CD4-positive, alpha-beta T cell (primary cell): ENCODE data around the gene LAMA4. TPM values are rescaled to one million over a fixed set of nuclear protein-coding genes. Genes with fewer than 3 reads are reported as not detected.

ENCODE experiments used
- ATAC-seq: fragments of 200-7000 bp; cut with Tn5 transposase; one replicate; pipeline ENCODE4 v1.10.0; 2022; ENCODE audit warnings: mild to moderate bottlenecking; ENCODE audit not compliant: poor library complexity
- CTCF ChIA-PET: fragments of 350-600 bp; sonication (Branson Sonifier 250); formaldehyde crosslinking; loops from one replicate; lab custom pipeline; 2021; ENCODE audit warnings: antibody characterized with exemption, inconsistent platforms; lab: Charles Lee
- POLR2A ChIA-PET: fragments of 350-600 bp; sonication (Branson Sonifier 250); formaldehyde crosslinking; loops from one replicate; lab custom pipeline; 2021; ENCODE audit warnings: antibody characterized with exemption, inconsistent platforms; lab: Charles Lee
- DNase-seq, 14 experiments: peaks; one replicate each; pipeline ENCODE4 v3.0.0-alpha.2; 2013 to 2020; ENCODE audit warnings: mixed read lengths in 2 of 14
- H3K27ac ChIP-seq, 2 donors: one replicate each; pipeline versions ENCODE4 v1.5.1 to v1.7.0; 2013; ENCODE audit warnings: low read length in 2 of 2, low read depth in 1 of 2, mild to moderate bottlenecking in 1 of 2
- H3K27me3 ChIP-seq, 2 experiments: 1 replicate in 1 of 2; 2 replicates in 1 of 2; pipeline versions ENCODE4 v1.6.1 to v1.7.0; 2013; ENCODE audit warnings: low read length in 2 of 2, control low read depth in 1 of 2, mild to moderate bottlenecking in 1 of 2, moderate library complexity in 1 of 2; ENCODE audit not compliant: insufficient read depth in 2 of 2, control insufficient read depth in 1 of 2
- H3K36me3 ChIP-seq: one replicate; pipeline ENCODE4 v1.6.1; 2013; ENCODE audit warnings: low read length, control low read depth; ENCODE audit not compliant: insufficient read depth
- H3K4me1 ChIP-seq: one replicate; pipeline ENCODE4 v1.6.1; 2013; ENCODE audit warnings: low read length, control low read depth; ENCODE audit not compliant: insufficient read depth
- H3K4me3 ChIP-seq: one replicate; pipeline ENCODE4 v1.5.1; 2013; ENCODE audit warnings: mild to moderate bottlenecking, low read length, moderate library complexity
- H3K9me3 ChIP-seq, 2 experiments: 1 replicate in 1 of 2; 2 replicates in 1 of 2; pipeline versions ENCODE4 v1.6.1 to v1.7.0; 2013; ENCODE audit warnings: low read length in 2 of 2, mild to moderate bottlenecking in 2 of 2, control low read depth in 1 of 2, moderate library complexity in 1 of 2; ENCODE audit not compliant: control insufficient read depth in 1 of 2, insufficient read depth in 1 of 2
- H3K27ac Mint-ChIP-seq: one replicate; pipeline ENCODE4 v1.8.0; 2020; ENCODE audit warnings: mixed read lengths
- H3K27me3 Mint-ChIP-seq: one replicate; pipeline ENCODE4 v1.8.0; 2021; ENCODE audit warnings: mixed read lengths
- H3K36me3 Mint-ChIP-seq: one replicate; pipeline ENCODE4 v1.8.0; 2021; ENCODE audit warnings: low read depth, mixed read lengths
- H3K4me1 Mint-ChIP-seq: one replicate; pipeline ENCODE4 v1.8.0; 2021; ENCODE audit warnings: low read depth, mixed read lengths
- H3K4me3 Mint-ChIP-seq: one replicate; pipeline ENCODE4 v1.8.0; 2020; ENCODE audit warnings: mild to moderate bottlenecking, mixed read lengths
- H3K9me3 Mint-ChIP-seq: one replicate; pipeline ENCODE4 v1.8.0; 2020; ENCODE audit warnings: mixed read lengths
- intact Hi-C, 2 experiments: fragments of 100-400 bp; cut with DNase I in 1 of 2; cut with micrococcal nuclease in 1 of 2; formaldehyde crosslinking; loops; one replicate each; pipeline versions ENCODE4 v1.15.1 to v1.9.0; 2023 to 2025; cut with DNase I, micrococcal nuclease
- total RNA-seq, 174 experiments: library from RNA in 2 of 174; stranded (reverse) in 2 of 174; gene quantifications; one replicate each; pipeline ENCODE4 v1.2.3 and lab custom pipeline; 2021 to 2026
- TF ChIP-seq, protein P1 (sequence below): fragments of 200-600 bp; IDR thresholded peaks from one replicate; pipeline ENCODE4 v1.8.0; 2022; ENCODE audit warnings: antibody characterized with exemption, mild to moderate bottlenecking

LAMA4 gene
- total RNA-seq, 2 experiments from 2014 or later, result not detected

DNA sequence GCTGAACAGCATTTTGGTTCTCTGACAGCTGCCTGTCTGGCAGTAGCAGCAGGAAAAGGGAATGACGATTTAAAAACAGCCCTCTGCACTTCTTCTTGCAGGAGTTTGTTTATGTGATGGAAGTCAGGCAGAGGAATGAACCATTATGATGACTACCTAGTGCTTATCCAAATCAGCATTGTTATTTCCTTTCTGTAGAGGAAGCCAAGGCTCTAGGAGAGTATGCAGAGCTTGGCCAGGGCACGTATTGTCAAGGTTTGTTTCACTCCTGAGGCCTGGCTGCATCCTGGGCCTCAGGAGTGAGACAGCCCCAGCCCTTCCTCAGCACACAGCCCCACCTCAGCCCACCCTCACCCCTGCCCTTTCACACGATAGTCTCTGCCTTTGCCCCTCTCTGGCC lies 98.5 kb downstream of the LAMA4 start:
- Mint-ChIP-seq H3K36me3 (no peaks in the 10 kb centered on the region), H3K9me3 (no peaks in the 10 kb centered on the region), H3K4me3 (no peak overlapping the region), H3K27me3 (peaks cover 1% of the 10 kb centered on the region), H3K4me1 (peaks cover 6% of the 10 kb centered on the region), H3K27ac (no peak overlapping the region)
- no peak overlapping the region for H3K4me3 ChIP-seq
- CTCF ChIA-PET, result no interaction called here
- H3K36me3 ChIP-seq, result no peaks in the 10 kb centered on the region
- no peaks in the 10 kb centered on the region for H3K4me1 ChIP-seq
- H3K27me3 ChIP-seq, result no peaks in the 10 kb centered on the region
- POLR2A ChIA-PET, result no interaction called here
- H3K9me3 ChIP-seq, result no peaks in the 10 kb centered on the region
- no peak for DNase-seq
- ATAC-seq, result no peak
- TF ChIP-seq, protein P1, sequence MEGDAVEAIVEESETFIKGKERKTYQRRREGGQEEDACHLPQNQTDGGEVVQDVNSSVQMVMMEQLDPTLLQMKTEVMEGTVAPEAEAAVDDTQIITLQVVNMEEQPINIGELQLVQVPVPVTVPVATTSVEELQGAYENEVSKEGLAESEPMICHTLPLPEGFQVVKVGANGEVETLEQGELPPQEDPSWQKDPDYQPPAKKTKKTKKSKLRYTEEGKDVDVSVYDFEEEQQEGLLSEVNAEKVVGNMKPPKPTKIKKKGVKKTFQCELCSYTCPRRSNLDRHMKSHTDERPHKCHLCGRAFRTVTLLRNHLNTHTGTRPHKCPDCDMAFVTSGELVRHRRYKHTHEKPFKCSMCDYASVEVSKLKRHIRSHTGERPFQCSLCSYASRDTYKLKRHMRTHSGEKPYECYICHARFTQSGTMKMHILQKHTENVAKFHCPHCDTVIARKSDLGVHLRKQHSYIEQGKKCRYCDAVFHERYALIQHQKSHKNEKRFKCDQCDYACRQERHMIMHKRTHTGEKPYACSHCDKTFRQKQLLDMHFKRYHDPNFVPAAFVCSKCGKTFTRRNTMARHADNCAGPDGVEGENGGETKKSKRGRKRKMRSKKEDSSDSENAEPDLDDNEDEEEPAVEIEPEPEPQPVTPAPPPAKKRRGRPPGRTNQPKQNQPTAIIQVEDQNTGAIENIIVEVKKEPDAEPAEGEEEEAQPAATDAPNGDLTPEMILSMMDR, result no peak
- no peak overlapping the region for H3K27ac ChIP-seq
- intact Hi-C loops, result no loop called here

DNA sequence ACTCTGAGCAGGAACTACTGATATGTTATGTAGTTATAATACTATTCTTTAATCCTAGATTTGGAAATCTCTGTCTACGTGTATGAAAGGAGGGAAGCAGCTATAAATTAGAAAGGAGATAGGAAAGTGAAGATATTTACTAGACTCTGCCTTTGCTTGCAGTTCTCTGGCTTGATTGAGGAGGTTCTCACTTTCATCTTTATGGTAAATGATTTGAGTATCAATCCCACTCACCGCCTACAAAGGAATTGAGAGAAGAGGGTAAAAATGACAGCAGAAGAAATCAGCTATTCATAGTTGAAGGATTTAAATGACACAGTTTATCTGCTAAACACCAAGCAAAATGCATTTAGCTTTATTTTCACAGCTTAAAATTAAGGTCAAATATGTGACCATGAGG lies 99.7 kb downstream of the LAMA4 start:
- Histone ChIP-seq H3K4me1 (no peaks in the 10 kb centered on the region), H3K9me3 (no peaks in the 10 kb centered on the region), H3K4me3 (no peak overlapping the region), H3K27ac (no peak overlapping the region), H3K36me3 (no peaks in the 10 kb centered on the region), H3K27me3 (no peaks in the 10 kb centered on the region)
- no peak overlapping the region for H3K27ac Mint-ChIP-seq
- peaks cover 6% of the 10 kb centered on the region for H3K4me1 Mint-ChIP-seq
- intact Hi-C loops, result no loop called here
- TF ChIP-seq, protein P1, result no peak
- H3K36me3 Mint-ChIP-seq, result no peaks in the 10 kb centered on the region
- H3K4me3 Mint-ChIP-seq, result no peak overlapping the region
- DNase-seq, result no peak
- POLR2A ChIA-PET, result no interaction called here
- CTCF ChIA-PET, result no interaction called here
- peaks cover 9% of the 10 kb centered on the region for H3K27me3 Mint-ChIP-seq
- ATAC-seq, result no peak
- no peaks in the 10 kb centered on the region for H3K9me3 Mint-ChIP-seq

DNA sequence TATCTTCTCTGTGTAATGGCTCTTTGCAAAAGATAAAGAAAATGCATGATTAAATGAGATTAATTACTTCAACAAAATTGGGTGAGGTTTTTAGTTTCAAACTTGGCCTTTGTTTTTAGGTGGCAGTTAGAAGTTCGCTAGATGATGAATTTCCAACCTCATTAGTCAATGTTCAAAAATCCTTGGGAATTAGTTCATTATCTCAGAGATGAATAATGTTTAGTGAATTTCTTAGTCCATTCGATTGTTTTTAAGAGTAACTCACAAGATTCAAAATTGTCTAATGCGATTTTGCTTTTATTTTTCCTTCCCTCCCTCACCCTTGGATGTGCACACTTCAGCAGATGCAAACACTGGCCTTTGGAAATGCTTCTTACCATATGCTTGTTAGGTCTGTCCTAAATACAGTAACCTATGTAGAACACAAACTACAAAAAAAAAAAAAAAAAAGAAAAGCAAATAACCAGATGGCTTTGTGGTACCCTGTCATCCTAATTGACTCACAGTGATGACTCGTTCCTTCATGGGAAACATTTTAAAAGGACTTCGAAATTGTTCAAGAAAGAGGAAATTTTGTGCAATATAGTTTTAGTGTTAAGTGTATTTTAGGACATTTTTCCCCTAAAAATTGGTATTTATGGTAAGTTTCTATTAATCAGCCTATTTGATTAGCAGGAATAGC lies 100.3 kb downstream of the LAMA4 start:
- Histone ChIP-seq H3K27ac (no peak overlapping the region), H3K27me3 (no peaks in the 10 kb centered on the region), H3K9me3 (no peaks in the 10 kb centered on the region), H3K4me3 (no peak overlapping the region), H3K4me1 (no peaks in the 10 kb centered on the region), H3K36me3 (no peaks in the 10 kb centered on the region)
- TF ChIP-seq, protein P1, result no peak
- ChIA-PET POLR2A (no interaction called here), CTCF (no interaction called here)
- H3K9me3 Mint-ChIP-seq, result no peaks in the 10 kb centered on the region
- peaks cover 13% of the 10 kb centered on the region for H3K27me3 Mint-ChIP-seq
- peaks cover 6% of the 10 kb centered on the region for H3K4me1 Mint-ChIP-seq
- no peak overlapping the region for H3K27ac Mint-ChIP-seq
- H3K36me3 Mint-ChIP-seq, result no peaks in the 10 kb centered on the region
- DNase-seq (peak in 1 of 14 experiments; percentile 57), ATAC-seq (no peak)
- intact Hi-C loops, result no loop called here
- H3K4me3 Mint-ChIP-seq, result no peak overlapping the region
